ENCODE measurements around the gene EHBP1. TPM values are rescaled to one million over a fixed set of nuclear protein-coding genes. Genes with fewer than 3 reads are reported as not detected.

Gene EHBP1
- total and polyA plus RNA-seq, 2 donors (not counting 3 experiments of a cell fraction or from before 2014, with no cell fraction given): 8.4 to 34.8 TPM

DNA sequence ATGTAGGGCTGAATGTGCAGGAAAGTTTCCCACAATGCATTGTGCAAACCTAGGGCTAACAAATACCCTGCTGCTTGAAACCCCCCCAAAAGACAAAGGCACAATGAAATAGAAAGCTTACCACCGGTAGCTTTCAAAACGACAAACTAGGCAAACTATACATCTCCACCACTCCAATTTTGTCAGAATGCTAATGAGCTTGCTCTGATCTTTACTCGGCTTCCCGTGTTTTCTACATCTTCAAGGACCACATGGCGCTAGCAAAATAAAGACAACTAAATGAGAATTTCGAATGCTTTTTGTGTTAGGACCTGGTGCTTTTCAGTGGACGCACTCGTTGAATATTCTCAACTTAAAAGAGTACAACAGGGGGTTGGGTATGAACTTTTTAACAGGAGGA is 307.9 kb downstream of the EHBP1 start:
- POLR2A ChIA-PET: no interaction called here
- H3K4me1 ChIP-seq (ENCODE audit: control insufficient read depth, extremely low read depth, insufficient read depth, low read length): no peaks in the 10 kb centered on the region
- intact Hi-C loops (cut with micrococcal nuclease): no loop called here

DNA sequence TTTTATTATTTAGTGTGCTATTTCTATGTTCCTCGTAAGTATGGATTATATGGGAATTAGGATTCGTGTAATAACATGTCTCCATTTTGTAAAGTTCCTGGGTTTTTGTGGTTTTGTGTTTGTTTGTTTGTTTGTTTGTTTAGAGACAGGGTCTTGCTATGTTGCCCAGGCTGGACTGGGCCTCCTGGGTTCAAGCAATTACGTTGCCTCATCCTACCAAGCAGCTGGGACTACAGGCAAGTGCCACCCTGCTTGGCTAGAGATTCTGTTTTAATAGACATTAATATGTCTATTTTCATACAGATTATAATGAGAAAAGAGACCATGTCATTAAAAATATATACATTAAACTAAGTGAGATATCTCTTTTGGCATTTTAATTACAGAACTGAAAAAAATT is 309.9 kb downstream of the EHBP1 start:
- POLR2A ChIA-PET: no interaction called here
- FAIRE-seq (no peak), DNase-seq (ENCODE audit: low read depth, low spot score) (no peak)
- no peaks in the 10 kb centered on the region for H4K20me1 ChIP-seq (replicated peaks; ENCODE audit: control insufficient read depth, extremely low read depth, insufficient read depth, low read length)
- no peaks in the 10 kb centered on the region for H3K27me3 ChIP-seq (ENCODE audit: control insufficient read depth in 2 of 2, insufficient read depth in 2 of 2, low read length in 2 of 2)
- no peak overlapping the region for H3K4me3 ChIP-seq (replicated peaks in 1 of 3; ENCODE audit: insufficient read depth in 1 of 3, low read depth in 1 of 3, low read length in 3 of 3)
- no peaks in the 10 kb centered on the region for H3K9me3 ChIP-seq (replicated peaks; ENCODE audit: control insufficient read depth, insufficient read depth, low read length)
- H3K4me2 ChIP-seq (ENCODE audit: insufficient read depth, low read length): no peak overlapping the region
- CTCF ChIA-PET: interaction anchor here (1.0 kb wide), 1 partner anchor 10 kb away, joined by 3 read pairs; no protein-coding TSS in a partner anchor
- H3K4me1 ChIP-seq (ENCODE audit: control insufficient read depth, extremely low read depth, insufficient read depth, low read length): no peaks in the 10 kb centered on the region
- H3K27ac ChIP-seq (ENCODE audit: insufficient read depth, low read depth, low read length): no peak overlapping the region
- H2AFZ ChIP-seq (ENCODE audit: low read depth, low read length): no peak overlapping the region
- intact Hi-C loops (cut with micrococcal nuclease) (no loop called here), dilution Hi-C loops (cut with MboI; ENCODE audit: extremely low pct_ligation_motif_present, low sequenced_read_pairs) (no loop called here)
- H3K36me3 ChIP-seq (ENCODE audit: control insufficient read depth in 2 of 2, extremely low read depth in 1 of 2, insufficient read depth in 2 of 2, low read length in 2 of 2): no peaks in the 10 kb centered on the region
- no TSS peak for BruUV-seq (replicated peaks)
- no peak for TF ChIP-seq JUN (IDR thresholded peaks at IDR 0.05; ENCODE audit: borderline replicate concordance, insufficient read depth, insufficient read length, low read depth)
- no peak for TF ChIP-seq FOS (IDR thresholded peaks at IDR 0.05; ENCODE audit: borderline replicate concordance, insufficient read depth, low read length)
- no peak for TF ChIP-seq EZH2 (IDR thresholded peaks at IDR 0.05; ENCODE audit: borderline replicate concordance, low read depth, low read length, severe bottlenecking)
- TF ChIP-seq, protein P1, sequence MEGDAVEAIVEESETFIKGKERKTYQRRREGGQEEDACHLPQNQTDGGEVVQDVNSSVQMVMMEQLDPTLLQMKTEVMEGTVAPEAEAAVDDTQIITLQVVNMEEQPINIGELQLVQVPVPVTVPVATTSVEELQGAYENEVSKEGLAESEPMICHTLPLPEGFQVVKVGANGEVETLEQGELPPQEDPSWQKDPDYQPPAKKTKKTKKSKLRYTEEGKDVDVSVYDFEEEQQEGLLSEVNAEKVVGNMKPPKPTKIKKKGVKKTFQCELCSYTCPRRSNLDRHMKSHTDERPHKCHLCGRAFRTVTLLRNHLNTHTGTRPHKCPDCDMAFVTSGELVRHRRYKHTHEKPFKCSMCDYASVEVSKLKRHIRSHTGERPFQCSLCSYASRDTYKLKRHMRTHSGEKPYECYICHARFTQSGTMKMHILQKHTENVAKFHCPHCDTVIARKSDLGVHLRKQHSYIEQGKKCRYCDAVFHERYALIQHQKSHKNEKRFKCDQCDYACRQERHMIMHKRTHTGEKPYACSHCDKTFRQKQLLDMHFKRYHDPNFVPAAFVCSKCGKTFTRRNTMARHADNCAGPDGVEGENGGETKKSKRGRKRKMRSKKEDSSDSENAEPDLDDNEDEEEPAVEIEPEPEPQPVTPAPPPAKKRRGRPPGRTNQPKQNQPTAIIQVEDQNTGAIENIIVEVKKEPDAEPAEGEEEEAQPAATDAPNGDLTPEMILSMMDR (IDR thresholded peaks at IDR 0.05; ENCODE audit: extremely low read depth in 1 of 2, insufficient read depth in 1 of 2, low read depth in 1 of 2, low read length in 2 of 2): no peak
- TF ChIP-seq MYC (IDR thresholded peaks at IDR 0.05; ENCODE audit: low read depth, low read length): no peak
- TF ChIP-seq POLR2A (IDR thresholded peaks at IDR 0.05; ENCODE audit: low read depth, low read length): no peak
- TF ChIP-seq POLR2AphosphoS5 (IDR thresholded peaks at IDR 0.05; ENCODE audit: insufficient read depth, low read depth, low read length): no peak
- H3K9ac ChIP-seq (replicated peaks; ENCODE audit: extremely low read depth, insufficient read depth, low read length): no peak overlapping the region
- H3K79me2 ChIP-seq (ENCODE audit: control insufficient read depth, insufficient read depth, low read length): no peaks in the 10 kb centered on the region
- H3K9me1 ChIP-seq (replicated peaks; ENCODE audit: control insufficient read depth, extremely low read depth, insufficient read depth, low read length): no peaks in the 10 kb centered on the region

More for the DNA sequence above, 307.9 kb downstream of the EHBP1 start:
- TF ChIP-seq FOS (IDR thresholded peaks at IDR 0.05; ENCODE audit: borderline replicate concordance, insufficient read depth, low read length) (no peak), MYC (IDR thresholded peaks at IDR 0.05; ENCODE audit: low read depth, low read length) (no peak), JUN (IDR thresholded peaks at IDR 0.05; ENCODE audit: borderline replicate concordance, insufficient read depth, insufficient read length, low read depth) (no peak), EZH2 (IDR thresholded peaks at IDR 0.05; ENCODE audit: borderline replicate concordance, low read depth, low read length, severe bottlenecking) (no peak)
- no peak overlapping the region for H3K9ac ChIP-seq (replicated peaks; ENCODE audit: extremely low read depth, insufficient read depth, low read length)
- no peaks in the 10 kb centered on the region for H3K9me1 ChIP-seq (replicated peaks; ENCODE audit: control insufficient read depth, extremely low read depth, insufficient read depth, low read length)
- H3K9me3 ChIP-seq (replicated peaks; ENCODE audit: control insufficient read depth, insufficient read depth, low read length): no peaks in the 10 kb centered on the region
- no peaks in the 10 kb centered on the region for H3K36me3 ChIP-seq (ENCODE audit: control insufficient read depth in 2 of 2, extremely low read depth in 1 of 2, insufficient read depth in 2 of 2, low read length in 2 of 2)
- no peaks in the 10 kb centered on the region for H3K27me3 ChIP-seq (ENCODE audit: control insufficient read depth in 2 of 2, insufficient read depth in 2 of 2, low read length in 2 of 2)
- no peak overlapping the region for H3K4me3 ChIP-seq (replicated peaks in 1 of 3; ENCODE audit: insufficient read depth in 1 of 3, low read depth in 1 of 3, low read length in 3 of 3)
- CTCF ChIA-PET: interaction anchor here (0.6 to 1.9 kb wide), 2 partner anchors 17 to 34 kb away, joined by 4 to 6 read pairs; no protein-coding TSS in a partner anchor
- H3K27ac ChIP-seq (ENCODE audit: insufficient read depth, low read depth, low read length): no peak overlapping the region
- no peak overlapping the region for H2AFZ ChIP-seq (ENCODE audit: low read depth, low read length)
- FAIRE-seq (no peak), DNase-seq (ENCODE audit: low read depth, low spot score) (no peak)
- BruUV-seq (replicated peaks): no TSS peak
- no peak overlapping the region for H3K4me2 ChIP-seq (ENCODE audit: insufficient read depth, low read length)
- dilution Hi-C loops (cut with MboI; ENCODE audit: extremely low pct_ligation_motif_present, low sequenced_read_pairs): no loop called here
- no peaks in the 10 kb centered on the region for H4K20me1 ChIP-seq (replicated peaks; ENCODE audit: control insufficient read depth, extremely low read depth, insufficient read depth, low read length)
- no peaks in the 10 kb centered on the region for H3K79me2 ChIP-seq (ENCODE audit: control insufficient read depth, insufficient read depth, low read length)
